Dermis blood vessel endothelial cell (primary cell): ENCODE measurements around the gene TIMM22. TPM values are rescaled to one million over a fixed set of nuclear protein-coding genes. Genes with fewer than 3 reads are reported as not detected.

Experiments
- DNase-seq: peaks from one replicate; pipeline ENCODE4 v3.0.0; 2010
- total RNA-seq: library from RNA; depleted of rRNA; stranded (reverse); fragments of >200 nt; gene quantifications from 2 replicates; pipeline ENCODE4 v1.2.3, GENCODE V29; 2014

TIMM22 gene
- total RNA-seq, 1 donor from 2014 or later = 22.3 TPM

DNA sequence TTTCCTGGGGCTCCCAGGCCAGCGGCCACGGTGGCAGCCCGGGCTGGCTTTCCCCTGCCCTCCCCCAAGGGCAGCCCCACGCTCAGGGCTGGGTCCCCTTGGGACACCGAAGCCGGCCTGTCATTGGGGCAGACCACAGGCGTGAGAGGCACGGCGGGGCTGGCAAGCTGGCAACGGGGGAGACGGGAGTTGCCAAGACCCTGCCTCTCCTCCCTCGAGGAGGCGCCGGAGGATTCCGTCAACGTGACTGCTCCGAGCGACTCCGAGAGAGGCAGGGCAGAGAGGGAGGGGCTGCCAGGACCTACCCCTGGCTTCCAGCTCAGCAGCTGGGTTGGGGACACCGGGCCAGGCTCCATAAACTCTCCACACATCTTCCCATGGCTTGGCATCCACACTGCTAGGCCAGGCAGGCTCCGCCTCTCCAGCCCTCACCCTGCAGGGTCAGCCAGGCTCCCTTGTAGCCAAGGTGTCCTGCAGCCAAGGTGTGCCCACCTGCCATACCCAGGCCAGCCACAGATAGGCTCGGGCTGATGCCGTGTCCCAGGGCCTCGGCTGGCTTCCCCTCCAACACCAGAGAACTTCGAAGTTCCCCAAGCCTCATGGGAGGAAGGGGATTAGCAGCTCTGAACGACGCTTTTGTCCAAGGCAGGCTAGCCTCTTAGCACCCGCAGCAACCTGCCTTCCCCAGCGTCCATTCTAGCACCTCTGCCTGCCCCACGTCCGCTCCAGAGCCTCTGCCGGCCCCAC, 25.5 kb downstream of the TIMM22 start:
- no peak for DNase-seq

DNA sequence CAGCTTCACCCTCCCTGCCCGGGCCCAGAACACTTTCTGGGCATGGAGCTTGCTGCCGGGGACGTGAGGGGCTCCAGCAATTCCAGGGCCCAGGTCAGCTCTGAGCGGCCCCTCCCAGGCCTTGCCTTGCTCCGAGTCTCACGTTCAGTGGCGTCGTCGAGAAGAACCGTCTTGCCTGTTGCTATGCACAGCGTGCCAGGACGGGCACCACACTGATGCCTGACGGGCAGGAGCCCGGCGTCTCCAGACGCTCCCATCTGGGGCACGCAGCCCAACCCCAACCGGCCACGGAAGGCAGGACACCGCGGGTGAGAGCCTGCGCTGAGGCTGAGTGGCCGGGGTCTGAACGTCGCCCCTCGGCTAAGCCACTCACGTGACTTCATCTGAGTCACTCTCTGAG, 27.1 kb downstream of the TIMM22 start:
- no peak for DNase-seq

DNA sequence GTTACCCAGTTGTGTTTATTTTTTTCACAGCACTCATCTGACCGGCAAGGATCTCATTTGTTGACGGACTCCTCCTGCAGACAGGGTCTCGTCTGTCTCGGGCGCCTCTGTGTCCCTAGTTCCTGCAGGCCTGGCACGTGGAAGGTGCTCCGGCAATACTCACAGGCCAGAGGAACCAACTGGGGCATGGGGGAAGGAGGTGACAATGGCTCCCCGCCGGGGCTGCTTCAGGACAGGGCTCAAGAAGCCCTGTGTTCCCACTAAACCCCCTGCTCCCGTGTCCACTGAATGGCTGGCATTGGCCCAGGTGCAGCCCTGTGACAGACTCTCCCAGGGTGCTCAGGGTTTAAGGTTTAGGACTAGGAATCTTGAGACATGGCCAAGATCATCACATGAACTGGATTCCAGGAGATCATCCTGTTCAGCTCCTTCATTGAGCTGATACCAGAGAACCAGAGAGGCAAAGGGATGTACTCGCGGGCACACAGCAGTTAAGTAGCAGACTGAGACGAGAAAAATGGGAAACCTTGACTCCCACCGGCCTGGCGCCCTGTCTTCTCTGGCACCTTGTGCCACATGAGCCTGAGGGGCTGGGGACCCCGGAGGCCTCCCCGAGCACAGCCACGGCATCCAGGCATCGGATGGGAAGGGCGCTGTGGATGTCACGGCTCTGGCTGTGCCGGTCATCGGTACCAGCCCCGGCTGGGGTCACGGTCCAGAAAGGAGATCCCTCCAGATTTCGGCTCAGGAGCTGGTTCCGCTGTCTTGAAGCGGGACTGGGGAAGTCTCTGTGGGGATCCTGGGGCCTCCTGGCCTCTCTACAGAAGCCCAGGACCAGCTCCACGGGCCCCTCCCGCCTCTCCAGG, 29.0 kb downstream of the TIMM22 start:
- DNase-seq = no peak

DNA sequence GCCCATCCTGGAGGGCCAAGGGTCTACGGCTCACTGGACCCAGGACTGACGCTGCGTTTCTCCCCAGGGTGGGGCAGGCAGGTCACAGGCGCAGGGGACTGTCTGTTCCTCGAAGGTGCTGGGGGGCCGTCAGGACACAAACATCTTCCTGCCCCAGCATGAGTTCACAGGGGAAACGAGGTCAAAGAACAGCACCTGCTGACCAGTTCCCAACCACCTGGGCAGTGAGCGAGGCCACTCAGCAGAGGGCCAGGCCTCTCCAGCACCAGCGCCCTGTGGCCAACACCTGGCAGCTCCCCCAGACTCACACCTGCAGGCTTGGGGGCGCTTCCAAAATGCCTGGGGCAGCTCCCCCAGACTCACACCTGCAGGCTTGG, 29.7 kb downstream of the TIMM22 start:
- no peak for DNase-seq

DNA sequence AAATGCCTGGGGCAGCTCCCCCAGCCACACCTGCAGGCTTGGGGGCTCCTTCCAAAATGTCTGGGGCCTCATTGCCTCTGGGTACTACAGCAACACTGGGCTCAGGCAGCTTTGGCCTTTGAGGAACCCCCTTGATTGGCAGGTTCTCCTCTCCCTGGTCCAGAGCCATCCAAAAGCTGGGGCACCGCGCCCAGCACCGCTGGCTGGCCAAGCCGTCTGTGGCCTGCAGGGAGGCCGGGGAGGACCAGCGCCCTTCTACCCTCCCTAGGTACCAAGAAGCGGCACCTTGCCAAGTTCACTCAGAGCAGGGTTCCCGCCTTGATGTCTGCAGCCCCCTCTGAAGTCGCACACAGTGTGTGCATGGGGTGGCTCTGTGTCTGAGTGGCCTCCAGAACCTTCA, 30.1 kb downstream of the TIMM22 start:
- DNase-seq = no peak

DNA sequence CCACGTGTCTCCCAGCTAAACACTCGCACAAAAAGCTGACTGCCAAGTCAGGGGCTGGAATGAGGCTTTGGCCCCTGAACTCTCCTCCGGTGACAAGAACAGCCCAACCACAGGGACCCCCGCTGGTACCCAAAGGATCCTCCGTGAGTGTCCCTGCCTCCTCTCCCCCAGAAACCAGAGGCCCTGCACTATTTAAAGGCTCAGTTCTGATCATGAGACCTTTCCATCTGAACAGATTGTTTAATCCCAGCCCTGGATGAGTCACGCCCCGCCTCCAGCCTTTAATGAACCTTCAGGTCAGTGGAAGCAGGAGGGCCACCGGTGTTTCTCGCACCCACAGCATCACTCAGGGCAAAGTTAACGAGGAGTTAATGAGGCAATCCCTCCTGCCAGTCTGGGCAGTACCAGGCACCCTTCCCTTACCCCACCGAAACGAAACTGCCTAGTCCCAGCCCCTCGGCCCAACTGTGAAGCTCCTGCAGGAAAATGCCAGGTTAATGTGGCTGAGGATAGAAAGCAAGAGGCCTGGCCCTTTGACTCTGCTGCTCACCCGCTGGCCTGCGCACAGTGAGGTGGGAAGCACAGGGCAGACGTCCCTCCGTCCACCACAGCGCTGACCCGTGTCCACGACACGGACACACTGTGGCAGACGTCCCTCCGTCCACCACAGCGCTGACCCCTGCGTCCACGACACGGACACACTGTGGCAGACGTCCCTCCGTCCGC, 32.4 kb downstream of the TIMM22 start:
- peak; percentile 33 for DNase-seq

DNA sequence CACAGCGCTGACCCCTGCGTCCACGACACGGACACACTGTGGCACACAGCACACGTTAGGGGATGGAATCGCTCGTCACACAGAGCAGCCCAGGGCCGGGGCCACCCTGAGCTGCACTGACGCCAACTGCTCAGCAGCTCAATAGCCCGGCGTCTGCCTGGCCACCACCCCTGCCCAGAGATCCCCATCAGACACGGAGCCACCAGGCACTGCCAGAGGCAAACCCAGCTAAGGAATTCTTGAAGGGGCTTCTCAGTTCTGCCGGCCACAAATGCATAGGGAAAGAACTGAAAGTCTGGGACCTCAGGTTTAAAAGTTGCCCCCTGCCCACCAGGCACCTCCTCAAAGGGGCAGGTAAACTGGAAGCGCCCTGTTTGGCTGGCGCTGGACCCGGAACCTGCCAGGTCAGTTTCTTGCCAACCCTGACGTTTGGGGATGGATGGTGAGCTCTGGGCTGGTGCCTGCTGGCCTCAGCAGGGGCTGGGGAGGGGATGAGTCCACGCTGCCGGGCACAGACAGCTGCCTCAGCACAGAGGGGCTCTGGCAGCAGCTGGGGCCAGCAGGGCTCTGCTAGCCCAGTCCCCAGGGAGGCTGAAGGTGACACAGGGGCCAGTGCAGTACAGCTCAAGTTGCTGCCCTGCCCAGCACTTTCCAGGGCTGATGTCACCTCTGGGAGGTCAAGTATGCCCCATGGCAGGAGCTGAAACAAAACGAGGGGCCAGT, 33.2 kb downstream of the TIMM22 start:
- DNase-seq = no peak

DNA sequence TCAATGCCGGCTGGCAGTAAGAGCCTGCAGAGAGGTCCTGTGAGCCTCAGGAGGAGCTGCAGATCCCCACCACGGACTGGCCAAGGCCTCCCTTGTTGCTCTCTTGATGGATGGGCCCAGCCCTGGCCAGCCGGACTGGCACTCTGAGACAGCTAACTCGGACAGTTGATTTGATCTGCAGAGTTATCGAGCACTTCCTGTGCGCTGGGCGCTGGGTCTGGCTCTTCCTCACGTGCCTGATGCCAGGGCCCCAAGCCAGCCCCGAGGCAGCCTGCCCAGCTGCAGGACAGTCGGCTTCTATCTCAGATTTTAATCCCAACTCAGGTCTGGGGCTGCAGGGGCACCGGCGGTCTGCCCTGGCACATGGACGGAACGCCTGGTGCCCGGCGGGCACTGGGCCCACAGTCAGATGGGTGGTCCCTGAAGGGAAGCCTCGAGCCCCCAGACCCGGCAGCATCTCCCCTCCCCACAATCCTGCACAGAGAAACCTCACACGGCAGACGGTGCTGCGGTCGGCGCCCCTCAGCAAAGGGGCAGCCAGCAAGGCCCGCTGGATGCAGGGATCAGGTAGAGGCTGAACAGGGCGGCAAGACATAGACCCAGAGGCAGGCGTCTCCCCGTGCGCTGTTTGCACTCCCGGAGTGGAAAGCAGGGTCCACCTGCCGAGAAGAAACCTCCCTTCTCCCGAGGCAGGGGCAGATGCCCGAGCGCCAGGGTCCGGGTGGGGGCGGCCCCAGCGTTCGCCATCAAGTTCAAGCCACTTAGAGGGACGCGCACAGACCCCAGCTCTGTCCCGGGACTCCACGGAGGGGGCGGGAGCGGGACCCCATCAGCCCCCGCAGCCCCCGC, 34.0 kb downstream of the TIMM22 start:
- DNase-seq = no peak

DNA sequence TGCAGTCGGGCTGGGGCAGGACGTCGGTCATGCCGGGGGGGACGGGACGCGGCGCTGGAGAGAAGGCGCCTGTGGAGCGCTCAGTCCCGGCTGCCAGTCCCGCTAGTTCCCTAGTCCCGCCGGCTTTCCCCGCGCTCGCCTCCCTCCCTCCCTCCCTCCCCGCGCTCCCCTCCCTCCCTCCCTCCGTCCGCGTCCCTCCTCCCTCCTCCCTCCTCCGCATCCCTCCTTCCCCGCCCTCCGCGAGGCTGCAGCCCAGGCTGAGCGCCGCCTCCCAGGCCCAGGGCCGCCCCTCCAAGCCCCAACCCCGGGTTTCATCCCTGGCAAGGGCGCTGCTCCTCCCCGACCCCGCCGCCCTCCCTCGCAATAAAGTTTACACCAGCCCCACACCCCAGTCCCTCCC, 34.8 kb downstream of the TIMM22 start:
- DNase-seq = no peak

DNA sequence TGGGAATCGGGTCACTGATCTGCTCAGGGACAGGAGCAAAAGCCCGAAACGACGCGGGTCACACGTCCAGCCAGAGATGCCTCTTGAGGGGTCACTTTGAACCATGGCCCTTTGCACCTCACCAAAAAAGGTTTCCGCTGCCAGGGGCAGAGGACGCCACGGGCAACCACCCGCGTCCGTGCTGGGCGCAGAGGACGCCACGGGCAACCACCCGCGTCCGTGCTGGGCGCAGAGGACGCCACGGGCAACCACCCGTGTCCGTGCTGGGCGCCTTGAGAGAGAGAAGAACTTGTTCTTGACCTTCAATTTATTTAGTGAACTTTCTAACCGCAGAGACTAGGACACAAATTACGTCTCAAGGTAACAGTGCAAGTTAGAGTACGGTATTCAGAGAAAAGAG, 35.5 kb downstream of the TIMM22 start:
- no peak for DNase-seq

DNA sequence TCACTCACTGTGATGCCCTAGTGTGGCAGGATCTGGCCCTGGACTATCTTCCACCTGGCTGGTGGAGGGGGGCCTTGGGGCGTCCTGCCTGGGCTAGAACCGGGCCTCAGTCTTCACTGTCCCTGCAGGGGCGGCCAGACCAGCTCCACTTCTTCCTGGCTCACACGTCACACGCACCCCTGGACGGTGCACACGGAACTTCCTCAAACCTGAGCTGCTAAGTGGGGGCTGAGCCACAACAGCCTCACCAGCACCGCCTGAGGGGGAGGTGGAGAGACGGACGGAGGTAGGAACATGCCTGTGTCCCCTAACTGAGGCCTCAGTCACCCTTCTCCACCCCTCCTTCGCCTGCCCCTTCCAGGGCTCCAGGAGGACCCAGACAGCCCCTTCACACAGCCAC, 36.6 kb downstream of the TIMM22 start:
- no peak for DNase-seq

DNA sequence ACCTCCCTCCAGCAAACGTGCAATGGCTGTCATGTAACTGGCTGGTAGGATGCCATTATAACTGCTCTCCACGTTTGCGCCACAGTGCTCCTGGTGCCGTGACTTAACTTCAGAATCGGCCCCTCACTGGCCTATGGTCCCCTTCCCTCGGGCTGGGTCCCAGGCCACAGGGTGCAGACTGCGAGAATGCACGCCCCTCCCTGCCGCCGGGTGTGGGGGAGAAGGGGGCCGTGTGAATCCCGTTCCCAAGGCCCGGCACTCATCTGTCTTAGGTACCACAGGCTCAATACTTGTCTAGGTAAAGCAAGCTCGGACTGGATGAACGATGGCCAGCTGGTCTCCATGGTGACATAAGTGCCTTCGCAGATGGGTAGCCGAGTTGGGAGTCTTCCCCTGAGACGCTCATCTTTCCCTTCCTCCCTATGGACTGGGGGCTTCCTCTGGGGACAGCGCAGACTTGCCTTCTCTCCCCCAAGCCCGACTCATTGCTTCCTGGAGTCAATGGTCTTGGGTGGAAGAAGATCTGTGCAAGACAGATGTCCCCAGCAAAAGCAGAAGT, 37.8 kb downstream of the TIMM22 start:
- no peak for DNase-seq

DNA sequence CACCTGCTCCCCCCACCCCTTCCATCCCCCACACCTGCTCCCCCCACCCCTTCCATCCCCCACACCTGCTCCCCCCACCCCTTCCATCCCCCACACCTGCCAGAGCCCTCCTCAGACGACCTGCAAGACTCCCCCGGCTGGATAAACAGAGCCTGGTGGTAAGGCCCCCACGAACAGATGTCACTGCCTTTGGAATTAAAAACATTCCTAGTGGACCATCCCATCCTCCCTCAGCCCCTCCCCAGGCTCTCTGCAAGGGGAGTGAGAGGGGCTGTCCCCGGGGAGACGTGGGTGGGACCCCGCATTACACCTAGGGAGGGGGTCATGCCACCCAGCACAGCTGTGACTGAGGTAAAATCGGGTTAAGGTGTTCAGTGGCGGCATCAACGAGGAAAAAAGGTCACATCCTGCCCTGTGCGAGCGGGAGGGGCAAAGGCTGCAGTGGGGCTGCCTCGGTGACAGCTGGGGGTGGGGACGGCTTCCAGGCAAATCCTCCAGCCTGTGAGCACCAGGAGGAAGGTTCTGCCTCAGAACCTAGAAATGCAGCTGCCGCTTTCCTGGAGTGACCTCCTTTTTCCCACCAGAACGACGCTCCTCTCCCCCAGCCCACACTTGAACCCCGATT, 38.7 kb downstream of the TIMM22 start:
- no peak for DNase-seq

DNA sequence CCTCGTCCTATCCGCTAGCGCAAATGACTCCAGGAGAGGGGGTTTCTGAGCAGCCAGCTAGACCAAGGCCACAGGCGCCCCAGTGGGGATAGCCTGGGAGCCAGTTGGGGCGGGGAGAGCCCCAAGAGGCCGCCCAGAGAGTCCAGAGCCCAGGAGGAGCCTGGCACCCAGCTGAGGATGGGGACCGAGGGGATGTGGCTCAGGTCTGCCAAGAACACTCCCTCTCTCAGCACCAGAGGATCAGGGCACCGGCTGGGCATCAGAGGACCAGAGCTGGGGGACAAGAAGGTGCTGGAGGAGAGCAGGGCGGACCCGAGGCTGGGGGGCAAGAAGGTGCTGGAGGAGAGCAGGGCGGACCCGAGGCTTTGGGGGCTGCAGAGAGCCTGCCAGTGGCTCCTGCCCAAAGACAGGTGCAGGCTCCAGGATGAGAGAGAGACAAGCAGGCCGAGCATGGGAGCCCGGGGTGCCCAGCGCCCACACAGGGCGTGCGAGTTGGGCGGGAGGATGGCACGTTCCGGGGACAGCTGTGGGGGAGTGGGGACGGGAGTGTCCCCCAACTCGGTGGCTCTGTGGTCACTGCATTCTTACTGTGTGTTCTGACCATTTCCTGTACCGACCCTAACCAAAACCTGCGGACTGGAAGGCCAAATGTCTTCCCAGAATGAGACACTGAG, 39.4 kb downstream of the TIMM22 start:
- no peak for DNase-seq

DNA sequence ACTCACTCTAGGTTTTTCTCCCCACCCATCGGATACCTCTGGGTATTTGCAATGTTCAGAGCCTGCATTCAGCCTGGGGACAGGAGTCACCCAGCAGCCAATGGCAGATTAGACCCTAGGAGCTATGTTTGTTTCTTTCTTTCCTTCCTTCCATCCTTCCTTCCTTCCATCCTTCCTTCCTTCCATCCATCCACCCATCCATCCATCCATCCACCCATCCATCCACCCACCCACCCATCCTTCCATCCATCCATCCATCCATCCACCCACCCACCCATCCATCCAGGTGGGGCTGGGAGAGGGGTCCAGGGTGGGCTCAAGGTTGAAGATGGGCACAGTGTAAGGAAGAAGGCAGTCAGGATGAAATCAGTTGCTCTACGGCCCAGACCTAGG, 39.9 kb downstream of the TIMM22 start:
- no peak for DNase-seq

DNA sequence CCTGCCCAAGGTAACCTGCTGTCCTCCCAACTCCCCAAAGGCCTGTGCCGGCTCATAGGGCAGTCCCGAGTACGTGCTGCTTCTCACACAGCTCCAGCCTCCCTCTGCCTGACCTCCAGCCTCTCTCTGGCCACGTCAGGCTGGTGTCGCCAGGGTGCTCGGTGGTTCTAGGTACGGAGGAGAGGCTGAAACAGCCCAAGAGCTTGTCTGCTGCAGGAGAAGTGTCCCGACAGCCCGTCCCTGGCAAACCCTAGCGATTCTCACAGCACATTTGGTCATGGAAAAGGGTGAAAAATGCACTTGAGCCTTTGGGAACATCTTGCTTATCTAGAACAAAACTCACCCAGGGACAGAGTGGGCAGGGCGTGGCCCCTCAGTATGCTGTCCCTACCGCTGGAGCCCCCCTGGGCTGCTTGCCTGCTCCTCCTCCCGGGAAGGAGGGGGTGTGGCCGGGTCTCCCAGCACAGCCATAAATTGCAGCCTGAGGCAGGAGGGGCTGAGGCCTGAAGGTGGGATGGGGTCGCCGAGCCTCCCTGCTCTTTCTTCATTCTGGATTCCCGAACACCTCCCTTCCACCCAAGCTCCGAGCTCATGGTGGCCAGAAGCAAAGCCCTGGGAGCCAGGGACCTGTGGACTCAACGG, 40.4 kb downstream of the TIMM22 start:
- DNase-seq = no peak

DNA sequence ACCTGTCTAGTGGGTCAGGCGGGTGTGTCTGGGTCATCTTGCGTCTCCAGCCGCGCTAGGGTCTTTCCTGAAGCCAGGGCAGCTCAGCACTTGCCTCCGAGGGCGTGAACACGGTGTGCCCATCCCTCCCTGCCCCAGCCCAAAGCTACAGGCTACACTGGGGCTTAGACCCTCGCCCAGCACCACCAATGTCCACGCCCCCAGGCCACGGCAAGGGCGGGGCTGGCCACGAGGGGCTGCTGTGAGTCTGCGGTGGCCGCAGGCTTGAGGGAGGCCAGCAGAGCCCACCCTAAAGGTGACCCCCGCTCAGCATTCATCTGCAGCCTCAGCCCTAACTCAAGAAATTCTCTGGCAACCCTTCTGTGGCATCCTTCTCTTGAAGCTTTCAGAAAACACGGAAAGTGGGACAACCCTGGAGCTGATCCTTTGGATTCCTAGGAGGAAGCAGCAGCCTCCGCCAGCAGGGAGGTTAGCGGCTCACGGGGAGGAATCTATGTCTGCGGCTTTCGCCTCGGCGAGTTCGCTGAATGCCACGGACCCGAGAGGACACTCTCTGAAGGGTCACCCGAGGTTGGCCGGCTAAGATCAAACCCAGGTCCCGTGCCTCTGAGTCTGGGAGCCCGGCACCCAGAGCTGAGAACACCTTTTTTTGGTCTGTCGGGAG, 41.7 kb downstream of the TIMM22 start:
- no peak for DNase-seq

DNA sequence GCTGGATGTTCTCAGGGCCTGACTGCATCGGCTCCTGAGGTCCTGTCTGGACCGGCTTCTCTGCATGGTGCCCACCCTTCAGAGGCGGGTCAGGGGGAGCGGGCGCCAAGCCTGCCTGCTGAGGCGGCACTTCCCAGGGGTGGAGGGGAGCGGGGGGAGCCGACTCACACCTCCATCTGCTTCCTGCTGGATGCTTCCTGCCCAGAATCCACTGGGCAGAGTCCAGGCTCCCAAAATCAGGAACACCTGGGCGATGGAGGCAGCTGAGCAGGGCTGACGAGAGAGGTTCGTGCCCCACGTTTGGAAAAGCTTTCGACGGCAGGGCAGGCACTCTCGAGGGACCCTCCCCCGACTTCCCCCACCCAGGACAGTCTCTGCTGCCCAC, 42.2 kb downstream of the TIMM22 start:
- DNase-seq = no peak

DNA sequence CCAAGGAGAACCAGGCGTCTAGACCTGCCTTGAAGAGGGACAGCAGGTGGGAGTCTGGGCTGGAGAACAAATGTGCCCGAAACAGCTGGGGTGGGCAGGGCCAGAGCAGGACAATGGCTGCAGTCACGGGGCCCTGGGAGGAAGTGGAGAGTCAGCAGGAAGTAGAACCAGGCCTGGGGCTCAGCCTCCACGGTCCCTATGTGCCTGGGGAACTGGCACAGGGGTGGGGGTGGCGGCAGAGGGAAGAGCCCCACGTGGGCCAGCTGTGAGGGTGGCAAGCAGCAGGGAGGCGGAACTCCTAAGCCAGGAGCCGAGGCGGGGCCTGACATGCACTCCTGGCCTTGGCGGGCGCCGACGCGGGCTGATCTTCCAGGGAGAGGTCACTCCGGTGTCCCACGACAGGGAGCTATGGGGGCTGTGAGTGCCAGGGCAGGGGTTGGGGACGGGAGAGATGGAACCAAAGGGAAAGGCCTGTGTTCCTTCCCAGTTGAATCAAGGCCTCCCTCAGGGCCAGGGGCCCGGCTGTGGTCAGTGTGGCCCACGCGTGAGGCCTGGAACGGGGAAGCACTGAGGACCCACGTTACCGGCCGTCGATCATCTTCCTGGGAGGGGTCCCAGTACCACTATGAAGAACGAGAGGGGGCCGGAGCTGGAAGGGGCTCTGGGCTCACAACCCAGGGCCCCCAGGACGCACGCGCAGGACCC, 42.7 kb downstream of the TIMM22 start:
- DNase-seq = peak; percentile 92
